Measurements from ENCODE around the gene SLC13A2. TPM values are rescaled to one million over a fixed set of nuclear protein-coding genes. Genes with fewer than 3 reads are reported as not detected.

SLC13A2 gene
- total and polyA plus RNA-seq, 2 of the 4 experiments (the other 2 are of a cell fraction): not detected

- Histone ChIP-seq H2BK20ac (ENCODE audit: low read depth, low read length) (no peak overlapping the region), H3K36me3 (ENCODE audit: control insufficient read depth, insufficient read depth, low read length) (no peaks in the 10 kb centered on the region), H2BK5ac (ENCODE audit: low read depth, low read length, poor library complexity, severe bottlenecking) (no peak overlapping the region), H4K8ac (ENCODE audit: low read depth in 2 of 2, low read length in 2 of 2) (no peak overlapping the region), H3K9me3 (ENCODE audit: control insufficient read depth, insufficient read depth, low read length) (no peaks in the 10 kb centered on the region), H3K23ac (ENCODE audit: low read depth, low read length) (no peak overlapping the region), H3K27ac (ENCODE audit: insufficient read depth, low read length) (no peak overlapping the region), H2AK5ac (ENCODE audit: low read depth, low read length) (no peak overlapping the region), H4K20me1 (ENCODE audit: insufficient read depth, low read length) (0 out of 2 replicates have a peak, but pooled peaks cover 5% of the 10 kb centered on the region), H4K91ac (ENCODE audit: insufficient read depth, low read depth, low read length) (no peak overlapping the region), H3K9me1 (ENCODE audit: insufficient read depth, low read length) (no peaks in the 10 kb centered on the region), H2BK15ac (ENCODE audit: low read depth, low read length) (no peak overlapping the region), H3K56ac (ENCODE audit: extremely low read depth, insufficient read depth, low read length) (no peak overlapping the region), H3K79me1 (ENCODE audit: low read depth in 1 of 2, low read length in 2 of 2) (no peaks in the 10 kb centered on the region), H2AK9ac (replicated peaks; ENCODE audit: low read depth, low read length, poor library complexity) (no peak overlapping the region), H3K4me2 (ENCODE audit: low read depth, low read length) (no peak overlapping the region), H3K18ac (ENCODE audit: low read depth, low read length) (no peak overlapping the region), H3K4ac (ENCODE audit: low read depth, low read length) (no peak overlapping the region), H4K5ac (ENCODE audit: low read depth, low read length) (no peak overlapping the region), H2AFZ (replicated peaks; ENCODE audit: low read length, poor library complexity) (no peak overlapping the region), H3K4me1 (ENCODE audit: control insufficient read depth, insufficient read depth, low read length) (peaks cover 6% of the 10 kb centered on the region; the same call in 1 of the 2 replicates), H3K4me3 (ENCODE audit: insufficient read depth, low read depth, low read length) (no peak overlapping the region), H3K27me3 (ENCODE audit: control insufficient read depth, insufficient read depth, low read length) (peaks cover 22% of the 10 kb centered on the region), H3K14ac (replicated peaks; ENCODE audit: low read depth, low read length) (no peak overlapping the region), H3K9ac (ENCODE audit: low read depth, low read length) (no peak overlapping the region), H2BK120ac (ENCODE audit: low read depth, low read length) (no peak overlapping the region)
- BruUV-seq (replicated peaks): no TSS peak
- DNase-seq (no peak), ATAC-seq (ENCODE audit: low read depth) (no peak)
- ChIA-PET POLR2A (ENCODE audit: unreplicated experiment) (no interaction called here), CTCF (no interaction called here)
- dilution Hi-C loops (cut with HindIII; ENCODE audit: low sequenced_read_pairs, unreplicated experiment): no loop called here
- TF ChIP-seq POLR2A (IDR thresholded peaks at IDR 0.05; ENCODE audit: low read depth, low read length) (no peak), CTCF (conservative IDR thresholded peaks at IDR 0.05; ENCODE audit: low read depth, low read length) (no peak), CEBPB (IDR thresholded peaks at IDR 0.05; ENCODE audit: low read depth, low read length) (no peak), RFX5 (IDR thresholded peaks at IDR 0.05; ENCODE audit: low read depth, low read length) (no peak), MAFK (IDR thresholded peaks at IDR 0.05; ENCODE audit: low read depth, low read length) (no peak), SMC3 (IDR thresholded peaks at IDR 0.05; ENCODE audit: low read depth, low read length) (no peak), NFE2L2 (IDR thresholded peaks at IDR 0.05; ENCODE audit: low read depth, low read length) (no peak), RAD21 (IDR thresholded peaks at IDR 0.05; ENCODE audit: low read length) (no peak), MXI1 (IDR thresholded peaks at IDR 0.05; ENCODE audit: borderline replicate concordance, low read depth, low read length) (no peak), FOS (IDR thresholded peaks at IDR 0.05; ENCODE audit: low read depth, low read length) (no peak), RCOR1 (IDR thresholded peaks at IDR 0.05; ENCODE audit: insufficient replicate concordance, low read length) (no peak)
- in situ Hi-C loops (cut with MboI; ENCODE audit: low sequenced_read_pairs): loop anchor here (10.0 kb wide), 1 partner anchor 123 kb away; the partner anchor contains the start of gene RSKR
- WGBS, 2 experiments (ENCODE audit: extremely low coverage in 2 of 2, insufficient read length in 1 of 2): 83% methylated on average over 1 of the region's 3 CpGs; no CpG with 5 or more reads in 1 of the 2 experiments
- intact Hi-C loops (cut with micrococcal nuclease): no loop called here
Observed at GRCh38 chr17:28491860-28492259, 18.4 kb downstream of the SLC13A2 start.
